ENCODE results near the gene CDC42.
A peak's percentile ranks its signal among the peaks of the same experiment; 100 is the strongest.
"Not testable (repeated sequence)": the region's sequence is repeated elsewhere in the genome, so short reads cannot be mapped to it uniquely, and the experiment has no call there.

Gene CDC42

DNA sequence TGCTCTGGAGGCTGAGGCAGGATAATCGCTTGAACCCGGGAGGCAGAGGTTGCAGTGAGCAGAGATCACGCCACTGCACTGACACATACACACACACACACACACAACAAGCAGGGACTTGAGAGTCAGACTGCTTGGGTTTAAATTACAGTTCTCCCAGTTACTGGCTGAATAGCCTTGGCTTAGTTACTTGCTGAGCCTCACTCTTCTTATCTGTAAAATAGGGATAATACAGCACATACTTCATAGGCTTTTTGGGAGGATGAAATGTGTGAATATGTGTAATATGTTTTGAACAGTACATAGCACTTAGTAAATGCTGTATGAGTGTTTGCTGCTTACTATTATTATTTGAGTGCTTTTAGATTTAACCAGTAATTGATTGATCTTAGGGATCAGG is 23.8 kb downstream of the CDC42 start:
- no peak for DNase-seq

DNA sequence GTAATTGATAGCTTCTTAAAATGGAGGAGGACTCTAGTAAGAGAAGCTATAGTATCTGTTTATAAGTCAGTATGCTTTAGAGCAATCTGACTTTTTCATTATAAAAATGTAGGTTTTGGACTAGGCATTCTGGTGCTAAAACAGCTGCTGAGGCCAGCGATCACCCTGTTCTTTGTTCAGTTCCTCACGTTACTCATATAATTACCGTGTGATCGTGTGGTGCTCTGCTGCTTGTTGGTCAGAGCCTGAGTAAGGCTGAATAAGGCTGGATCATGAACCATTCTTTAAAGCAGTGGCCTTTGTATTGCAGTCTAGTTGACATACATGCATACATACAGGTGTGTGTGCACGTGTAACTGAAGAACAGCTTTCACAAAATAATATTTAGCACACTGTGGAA is 25.2 kb downstream of the CDC42 start:
- no peak for DNase-seq

DNA sequence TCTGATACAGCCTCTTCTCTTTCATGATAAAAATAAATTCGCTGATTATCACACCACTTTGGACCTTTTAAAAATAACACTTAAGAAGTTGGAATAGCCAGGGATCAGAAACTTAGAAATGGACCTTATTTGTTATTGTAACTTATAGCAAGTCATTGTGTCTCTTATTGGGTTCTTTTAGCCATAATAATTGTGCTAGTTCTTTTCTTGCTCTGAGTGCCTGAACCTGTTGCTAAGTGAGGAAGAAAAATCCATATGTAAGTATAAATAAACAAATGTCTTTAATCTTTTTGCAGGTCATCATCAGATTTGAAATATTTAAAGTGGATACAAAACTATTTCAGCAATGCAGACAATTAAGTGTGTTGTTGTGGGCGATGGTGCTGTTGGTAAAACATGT is 25.6 kb downstream of the CDC42 start:
- DNase-seq: no peak

DNA sequence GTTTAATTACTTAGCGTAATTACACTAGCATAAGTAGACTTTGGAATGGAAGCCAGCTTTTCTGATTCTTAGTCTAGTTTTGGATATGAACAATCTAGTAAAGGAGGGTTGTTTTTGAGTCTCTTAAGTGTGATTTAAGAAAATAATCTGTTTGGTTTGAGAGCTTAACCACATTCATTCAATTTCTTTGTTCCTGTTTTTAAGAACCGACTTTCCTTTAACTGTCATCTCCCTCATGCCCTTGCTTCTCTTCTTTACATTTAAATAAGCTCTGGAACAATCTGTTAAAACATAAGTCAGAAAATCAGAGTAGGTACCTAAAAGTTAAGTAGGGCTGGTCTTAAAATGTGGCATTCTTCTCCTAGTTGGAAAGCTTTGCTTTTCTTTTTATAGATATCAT is 27.7 kb downstream of the CDC42 start:
- no peak for DNase-seq

DNA sequence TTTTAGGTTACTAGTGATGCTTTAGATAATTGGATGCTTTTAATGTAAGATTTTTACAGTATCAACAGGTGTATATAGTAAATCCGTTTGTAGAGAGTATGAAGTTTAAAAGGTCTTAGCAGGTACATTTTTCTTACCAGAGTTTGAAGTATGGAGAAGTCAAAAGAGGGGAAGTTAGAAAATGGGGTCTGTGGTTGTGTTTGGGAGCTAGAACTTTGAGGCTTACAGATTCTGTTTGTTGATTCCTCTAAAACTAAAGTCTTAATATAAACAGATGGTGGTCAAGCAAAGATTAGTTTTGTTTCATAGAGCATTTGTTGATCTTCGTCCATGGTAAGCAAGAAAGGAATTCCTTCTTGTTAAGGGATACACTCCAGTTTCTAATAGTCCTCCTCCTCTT is 35.8 kb downstream of the CDC42 start:
- no peak for DNase-seq

DNA sequence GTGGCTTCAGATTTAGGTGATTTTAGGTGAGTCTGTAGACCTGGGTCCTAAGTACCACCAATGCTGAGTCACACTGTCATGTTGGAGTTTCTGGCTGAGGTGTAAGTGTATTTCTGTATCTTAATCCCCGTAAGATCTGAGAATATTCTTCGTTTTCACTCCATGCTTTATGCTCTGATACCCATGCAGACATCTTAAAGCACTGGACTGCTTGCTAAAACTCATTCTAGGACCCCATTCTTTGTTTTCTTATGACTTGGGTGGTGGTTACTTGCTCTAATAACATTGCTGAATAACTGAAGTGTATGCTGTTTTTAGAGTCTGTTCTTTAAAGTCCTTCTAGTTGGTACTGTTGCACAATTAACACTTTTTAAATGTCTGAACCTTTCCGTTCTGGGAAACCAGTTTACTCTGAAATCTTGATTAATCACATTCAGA is 36.6 kb downstream of the CDC42 start:
- no peak for DNase-seq

DNA sequence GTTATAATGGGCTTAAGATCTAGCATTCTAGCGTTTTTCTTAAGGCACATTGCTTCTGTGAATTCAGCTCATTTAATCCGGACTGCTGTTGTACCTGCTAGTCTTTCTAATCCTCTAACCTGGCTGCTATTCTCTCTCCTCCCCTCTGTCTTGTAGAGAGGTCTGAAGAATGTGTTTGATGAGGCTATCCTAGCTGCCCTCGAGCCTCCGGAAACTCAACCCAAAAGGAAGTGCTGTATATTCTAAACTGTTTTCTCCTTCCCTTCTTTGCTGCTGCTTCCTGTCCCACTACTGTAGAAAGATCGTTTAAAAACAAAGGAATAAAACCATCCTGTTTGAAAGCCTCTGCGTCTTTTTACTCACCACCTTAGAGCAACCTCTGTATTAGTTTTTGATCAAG is 37.3 kb downstream of the CDC42 start:
- DNase-seq: no peak

DNA sequence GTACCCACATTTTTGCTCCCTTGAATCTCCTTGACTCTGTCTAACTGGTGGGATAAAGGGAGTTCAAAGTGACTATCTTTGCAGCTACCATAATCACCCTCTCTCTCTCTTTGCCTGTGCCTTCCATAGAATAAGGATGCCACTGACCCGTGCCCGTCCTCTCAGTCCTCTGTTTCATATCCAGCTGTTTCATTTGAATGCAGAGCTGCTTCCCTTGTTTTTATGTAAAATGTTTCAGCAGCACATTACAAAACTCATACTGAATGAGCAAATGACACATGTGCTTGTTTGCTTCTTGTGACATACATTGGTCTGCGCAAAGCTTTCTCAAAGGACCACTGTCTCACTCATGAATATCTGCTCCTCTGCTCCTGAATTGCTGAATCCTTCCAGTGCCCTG is 38.4 kb downstream of the CDC42 start:
- no peak for DNase-seq

DNA sequence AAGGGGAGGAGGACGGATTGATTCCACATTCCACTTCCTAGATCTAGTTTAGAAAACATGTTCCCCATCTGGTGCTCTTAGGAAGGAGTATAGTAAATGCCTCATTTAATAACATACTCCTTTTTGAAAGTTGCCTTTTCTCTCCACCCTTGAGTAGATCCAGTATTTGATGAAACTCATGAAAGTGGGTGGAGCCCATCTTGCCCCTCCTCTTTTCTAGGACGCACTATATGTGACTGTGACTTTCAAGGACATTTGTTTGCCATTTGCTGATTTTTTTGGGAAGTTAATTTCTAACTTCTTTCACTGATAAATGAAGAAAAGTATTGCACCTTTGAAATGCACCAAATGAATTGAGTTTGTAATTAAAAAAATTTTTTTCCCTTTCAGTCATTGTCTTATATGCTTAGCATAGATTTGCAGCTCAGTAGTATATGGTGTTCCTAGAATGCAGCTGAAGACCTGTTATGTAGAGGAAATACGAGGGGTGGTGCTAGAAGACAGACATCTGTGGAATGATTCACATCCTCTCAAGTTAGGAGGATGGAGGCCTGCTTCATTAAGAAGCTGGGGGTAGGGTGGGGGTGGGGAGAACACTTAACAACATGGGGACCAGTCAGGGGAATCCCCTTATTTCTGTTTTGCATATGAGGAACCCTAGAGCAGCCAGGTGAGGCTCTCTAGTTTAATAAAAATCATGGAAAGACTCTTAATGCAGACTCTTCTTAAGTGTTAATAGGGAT is 39.7 kb downstream of the CDC42 start:
- not testable (repeated sequence) for DNase-seq

DNA sequence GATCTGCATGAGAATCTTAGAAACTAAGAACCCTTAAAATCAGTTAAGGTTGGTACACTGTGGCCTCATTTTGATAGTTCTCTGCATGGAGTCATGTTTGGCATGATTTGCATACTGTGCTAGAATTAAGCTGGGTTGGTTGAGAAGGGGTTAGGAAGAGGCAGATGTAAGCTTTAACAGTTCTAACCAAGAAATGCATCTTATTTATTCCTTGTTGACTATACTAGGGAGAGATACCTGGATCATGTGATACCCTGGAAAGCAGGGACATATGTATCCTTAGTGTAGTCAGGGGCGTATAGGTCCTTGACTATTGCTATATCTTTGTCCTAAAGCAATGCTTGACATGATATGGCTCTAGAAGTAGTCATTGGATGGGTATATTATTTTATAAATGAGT is 41.0 kb downstream of the CDC42 start:
- DNase-seq: no peak

DNA sequence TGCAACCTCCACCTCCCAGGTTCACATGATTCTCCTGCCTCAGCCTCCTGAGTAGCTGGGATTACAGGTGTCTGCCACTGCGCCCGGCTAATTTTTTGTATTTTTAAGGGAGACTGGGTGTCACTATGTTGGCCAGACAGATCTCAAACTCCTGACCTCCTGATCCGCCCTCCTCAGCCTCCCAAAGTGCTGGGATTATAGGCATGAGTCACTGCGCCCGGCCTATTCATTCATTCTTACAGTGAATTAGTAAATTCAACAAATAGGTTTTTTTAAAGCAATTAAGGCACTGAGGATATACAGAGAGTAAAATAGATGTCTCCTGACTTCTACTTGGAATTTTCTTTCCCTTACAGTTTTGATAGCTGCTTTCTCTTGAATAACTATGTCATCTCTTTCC is 43.5 kb downstream of the CDC42 start:
- DNase-seq: no peak

DNA sequence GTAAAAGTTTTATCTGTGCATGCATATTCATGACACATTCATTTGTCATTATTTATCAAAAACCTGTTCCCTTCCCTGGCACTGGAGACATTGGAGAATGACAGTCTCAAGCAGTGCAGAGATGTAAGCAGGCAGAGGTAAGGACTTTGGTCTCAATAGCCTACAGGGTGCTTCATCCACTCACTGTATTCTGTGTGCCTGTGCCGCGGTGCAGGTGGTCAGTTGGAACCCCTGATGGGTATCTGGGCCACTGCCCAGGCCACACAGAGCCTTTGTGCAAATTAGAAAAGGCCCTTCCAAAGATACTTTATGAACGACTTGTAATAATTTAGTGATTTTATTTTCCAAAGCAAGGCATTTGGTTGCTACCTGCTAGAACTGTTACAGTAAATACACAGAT is 44.0 kb downstream of the CDC42 start:
- DNase-seq: no peak

DNA sequence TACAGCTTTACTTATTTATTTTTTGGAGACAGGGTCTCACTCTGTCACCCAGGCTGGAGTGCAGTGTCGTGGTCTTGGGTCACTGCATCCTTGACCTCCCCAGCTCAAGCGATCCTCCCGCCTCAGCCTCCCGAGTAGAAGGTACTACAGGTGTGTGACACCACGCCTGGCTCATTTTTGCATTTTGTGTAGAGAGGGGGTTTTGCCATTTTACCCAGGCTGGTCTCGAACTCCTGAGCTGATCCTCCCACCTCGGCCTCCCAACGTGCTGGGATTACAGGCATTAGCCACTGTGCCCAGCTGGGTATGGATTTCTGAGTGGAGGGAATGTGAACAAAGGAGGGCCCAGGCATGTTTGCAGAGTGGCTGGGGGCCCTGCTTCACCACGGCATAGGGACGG is 46.2 kb downstream of the CDC42 start:
- DNase-seq: no peak

DNA sequence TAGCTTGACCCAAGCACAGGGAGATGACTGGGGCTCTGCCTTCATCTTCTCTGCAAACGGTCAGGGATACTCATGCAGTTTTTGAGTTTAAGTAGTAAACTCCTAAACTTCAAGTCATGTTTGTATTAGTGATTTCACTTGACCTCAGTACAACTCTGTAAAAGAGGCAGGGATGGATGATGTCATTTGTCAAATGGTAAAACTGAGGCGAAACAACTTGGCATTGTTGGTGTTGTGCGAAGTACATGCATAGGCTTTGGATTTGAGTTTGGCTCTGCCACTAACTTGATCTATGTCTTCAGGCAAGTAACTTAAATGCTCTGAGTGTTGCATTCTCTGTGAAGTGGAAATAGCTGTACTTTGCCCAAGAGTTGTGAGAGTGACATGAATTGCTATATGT is 47.7 kb downstream of the CDC42 start:
- no peak for DNase-seq

DNA sequence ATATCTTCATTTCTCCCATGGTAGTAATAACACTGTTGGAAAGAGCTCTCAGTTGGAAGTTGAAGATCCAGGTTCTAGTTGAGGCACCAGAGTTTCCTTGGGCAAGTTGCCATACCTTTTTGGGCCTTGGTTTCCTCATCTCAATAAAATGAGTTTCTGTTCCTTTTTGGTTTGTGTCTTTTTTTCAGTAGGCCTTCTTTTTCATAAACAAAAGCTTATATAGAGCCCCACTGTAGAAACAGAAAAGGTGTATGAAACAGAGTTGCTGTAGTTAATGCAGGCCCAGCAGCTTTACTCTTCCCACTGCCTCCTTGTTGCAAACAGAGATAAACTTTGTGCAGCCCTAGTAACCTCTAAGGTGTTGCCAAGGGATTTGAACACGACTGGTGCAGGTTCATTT is 48.7 kb downstream of the CDC42 start:
- DNase-seq: no peak

DNA sequence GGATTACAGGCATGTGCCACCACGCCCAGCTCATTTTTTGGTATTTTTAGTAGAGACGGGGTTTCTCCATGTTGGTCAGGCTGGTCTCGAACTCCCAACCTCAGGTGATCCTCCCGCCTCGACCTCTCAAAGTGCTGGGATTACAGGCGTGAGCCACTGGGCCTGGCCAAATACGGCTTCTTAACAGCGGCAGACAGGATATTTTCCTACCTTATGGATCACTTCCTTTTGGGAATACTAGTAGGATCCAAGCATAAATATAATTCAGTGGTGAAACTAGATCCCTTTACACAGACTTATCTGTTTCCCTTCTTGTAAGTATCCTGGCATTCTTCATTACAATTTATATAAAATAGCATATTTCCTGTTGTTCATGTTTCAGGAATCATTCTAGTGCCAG is 49.5 kb downstream of the CDC42 start:
- no peak for DNase-seq

DNA sequence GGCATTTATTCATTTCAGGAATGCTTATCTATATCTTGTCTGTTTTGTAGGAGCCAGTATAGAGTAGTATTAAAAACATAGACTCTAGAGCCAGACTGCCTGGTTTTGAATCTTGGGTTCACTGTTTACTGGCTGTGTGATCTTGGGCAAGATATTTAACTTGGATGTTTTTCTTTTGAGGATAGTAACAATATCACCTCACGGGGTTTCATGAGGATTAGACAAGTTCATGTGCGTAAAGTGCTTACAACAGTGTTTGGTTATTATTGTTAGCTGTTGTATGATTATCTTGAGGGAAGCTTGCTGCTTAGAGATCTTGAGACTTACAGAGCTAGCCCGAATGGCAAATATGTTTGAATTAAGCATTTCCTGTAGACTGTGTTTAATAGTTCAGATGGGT is 50.2 kb downstream of the CDC42 start:
- DNase-seq: no peak

DNA sequence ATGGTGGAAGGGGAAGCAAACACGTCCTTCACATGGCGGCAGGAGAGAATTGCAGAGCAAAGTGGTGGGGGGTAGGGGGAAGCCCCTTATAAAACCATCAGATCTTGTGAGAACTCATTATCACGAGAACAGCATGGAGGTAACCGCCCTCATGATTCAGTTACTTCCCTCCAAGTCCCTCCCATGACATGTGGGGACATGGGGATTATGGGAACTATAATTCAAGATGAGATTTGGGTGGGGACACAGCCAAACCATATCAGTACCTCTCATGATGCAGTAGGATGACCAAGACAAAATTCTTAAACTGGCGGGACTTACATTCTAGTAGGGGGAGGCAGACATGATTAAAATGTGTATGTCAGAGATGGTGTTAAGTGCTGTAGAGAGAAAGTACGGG is 51.6 kb downstream of the CDC42 start:
- no peak for DNase-seq

DNA sequence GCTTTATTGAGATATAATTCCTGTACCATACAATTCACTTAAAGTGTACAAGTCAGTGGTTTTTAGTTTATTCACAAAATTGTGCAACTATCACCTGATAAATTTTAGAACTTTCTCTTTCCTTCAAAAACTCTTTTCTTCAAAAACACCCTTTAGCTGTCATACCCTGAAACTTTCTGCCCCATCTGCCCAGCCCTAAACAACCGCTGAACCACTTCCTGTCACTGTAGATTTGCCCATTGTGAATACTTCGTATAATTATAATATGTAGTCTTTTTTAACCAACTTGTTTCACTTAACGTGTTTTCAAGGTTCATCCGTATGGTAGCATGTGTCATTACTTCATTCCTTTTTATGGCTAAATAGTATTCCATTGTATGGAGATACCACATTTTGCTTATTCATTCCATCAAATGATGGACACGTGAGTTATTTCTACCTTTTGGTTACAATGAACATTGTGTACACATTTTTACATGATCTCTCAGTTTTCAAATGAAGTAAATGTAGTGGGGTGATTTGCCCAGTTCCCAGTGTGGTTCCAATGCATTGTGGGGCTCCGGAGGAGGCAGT is 52.4 kb downstream of the CDC42 start:
- no peak for DNase-seq

DNA sequence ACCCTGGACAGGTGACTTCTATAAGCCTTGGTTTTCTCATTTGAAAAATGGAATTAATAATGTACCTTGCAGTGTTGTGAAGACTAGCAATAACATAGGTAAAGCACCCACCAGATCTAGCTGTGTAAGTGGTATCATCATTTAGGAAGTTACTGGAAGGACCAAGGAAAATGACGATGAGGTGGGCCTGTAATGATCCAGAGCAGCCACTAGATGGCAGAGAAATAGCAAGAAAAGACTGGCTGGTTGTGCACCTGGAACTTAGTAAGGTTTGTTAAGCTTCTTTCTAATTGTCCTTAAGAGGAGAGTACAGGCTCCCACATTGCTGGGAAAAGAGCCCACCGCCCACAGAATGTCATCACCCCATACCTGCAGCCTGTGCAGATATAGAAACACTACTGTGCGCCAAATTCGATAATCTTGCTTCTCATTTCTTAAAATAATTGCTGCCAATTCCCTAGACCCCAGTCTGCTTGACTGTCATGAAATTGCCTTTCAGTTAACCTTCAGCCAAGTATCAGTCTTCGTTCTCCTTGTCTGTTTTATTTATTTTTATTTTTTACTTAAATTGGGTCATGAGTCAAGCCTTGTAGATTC is 53.2 kb downstream of the CDC42 start:
- peak; percentile 24 for DNase-seq

DNA sequence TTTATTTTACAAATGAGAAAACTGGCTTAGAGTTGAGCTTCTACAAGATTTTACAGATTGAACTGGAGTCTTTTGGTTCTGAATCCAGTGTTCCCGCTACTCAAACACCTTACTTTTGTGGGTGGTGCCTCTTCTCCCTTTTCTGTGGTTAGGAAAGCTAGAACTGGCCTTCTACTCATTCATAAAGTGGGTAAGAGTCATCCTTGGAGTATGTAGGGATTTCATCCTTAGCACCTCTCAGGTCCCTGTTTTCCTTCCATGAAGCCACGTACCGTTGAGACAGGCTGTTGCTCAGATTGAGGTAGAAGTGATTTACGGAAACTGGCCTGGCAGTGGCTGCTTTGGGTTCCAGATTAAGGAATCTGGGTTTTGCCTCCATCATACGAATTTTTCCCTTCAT is 54.6 kb downstream of the CDC42 start:
- DNase-seq: no peak

DNA sequence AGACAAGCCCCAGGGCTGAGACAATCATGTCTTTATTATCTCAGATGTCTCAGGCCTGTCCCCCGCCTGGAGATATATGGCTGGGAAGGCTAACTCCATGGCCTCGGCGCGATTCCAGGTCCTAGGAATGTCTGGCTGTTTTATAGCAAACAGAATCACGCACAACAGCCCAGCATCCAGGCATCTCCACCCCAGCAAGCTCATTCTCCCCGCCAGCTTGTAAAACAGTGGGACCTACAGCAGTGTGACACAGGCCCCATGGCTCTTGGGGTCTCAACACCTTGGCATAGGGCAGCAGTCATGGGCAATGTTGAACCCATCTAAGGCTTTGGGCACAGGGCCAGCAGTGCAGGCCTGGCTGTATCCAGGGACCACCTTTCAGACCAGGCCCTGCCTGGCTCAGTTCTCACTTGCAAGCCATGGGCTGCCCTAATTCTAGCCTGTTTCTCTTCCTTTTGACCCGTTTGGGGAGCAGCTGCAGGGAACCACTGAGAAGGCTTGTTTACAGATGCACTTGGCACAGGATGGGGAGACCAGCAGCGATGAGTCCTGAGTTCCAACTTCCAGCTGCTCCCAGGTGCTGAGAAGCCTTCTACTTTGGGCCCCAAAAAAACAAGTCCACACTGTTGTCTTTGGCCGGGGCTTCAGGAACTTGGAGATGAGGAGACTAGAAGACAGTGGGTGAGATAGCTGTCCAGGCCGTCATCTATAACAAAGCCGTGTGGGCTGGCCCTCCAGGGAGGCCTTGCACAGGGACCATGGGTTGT is 56.0 kb downstream of the CDC42 start:
- DNase-seq: no peak

DNA sequence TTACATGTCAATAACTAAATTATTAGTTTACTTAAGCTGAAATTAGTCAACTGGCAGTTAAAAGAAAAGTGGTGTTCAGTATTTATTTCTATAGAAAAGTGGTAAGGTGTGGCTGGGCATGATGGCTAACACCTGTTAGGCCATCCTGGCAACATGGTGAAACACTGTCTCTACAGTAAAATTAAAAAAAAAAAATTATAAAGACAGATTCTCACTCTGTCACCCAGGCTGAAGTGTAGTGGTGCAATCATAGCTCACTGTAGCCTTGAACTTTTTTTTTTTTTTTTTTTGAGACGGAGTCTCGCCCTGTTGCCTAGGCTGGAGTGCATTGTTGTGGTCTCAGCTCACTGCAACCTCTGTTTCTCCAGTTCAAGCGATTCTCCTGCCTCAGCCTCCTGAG is 57.5 kb downstream of the CDC42 start:
- no peak for DNase-seq

DNA sequence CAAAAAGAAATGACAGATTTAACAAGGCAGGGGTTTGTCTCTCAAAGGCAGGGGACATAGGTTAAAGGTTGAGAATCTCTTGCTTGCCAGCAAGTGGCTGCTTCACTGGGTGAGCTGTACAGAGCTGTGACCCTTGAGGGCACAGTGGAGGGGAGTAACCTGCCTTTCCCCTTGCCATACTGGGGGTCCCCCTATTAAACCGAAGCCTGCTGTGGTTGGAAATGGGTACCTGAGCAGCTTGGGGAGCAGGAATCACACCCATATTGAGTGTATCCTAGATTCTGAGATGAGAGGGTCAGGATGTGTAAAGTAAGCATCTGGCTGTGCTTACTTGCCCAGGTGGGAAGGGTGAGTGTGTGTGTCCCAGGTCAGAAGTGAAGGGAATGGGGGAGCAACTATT is 58.6 kb downstream of the CDC42 start:
- no peak for DNase-seq
